KG1 (cell line): ENCODE measurements around the gene IFI35.
"Not testable (repeated sequence)": the region's sequence is repeated elsewhere in the genome, so short reads cannot be mapped to it uniquely, and the experiment has no call there.

Experiments
- DNase-seq: peaks from one replicate; lab custom pipeline; 2025; lab: John Stamatoyannopoulos, UW

Gene IFI35

GRCh38 chr17:43006639-43007551, at the start of gene IFI35:
Gene IFI35 (plus strand): TSS chr17:43006784. CDS start chr17:43006948, 164 bp downstream.
- peak; percentile 57 for DNase-seq

- peak; percentile 89 for DNase-seq
These were observed 42.2 kb upstream of the IFI35 start, which contains the start of gene AARSD1 for GRCh38 chr17:42964161-42964932. Gene AARSD1 (minus strand): TSS chr17:42964454. CDS start chr17:42964440, 14 bp downstream.

- no peak for DNase-seq
These were observed 38.7 kb upstream of the IFI35 start for GRCh38 chr17:42967925-42968324.

- DNase-seq: no peak
These were observed 37.5 kb upstream of the IFI35 start for GRCh38 chr17:42969001-42969581.

- DNase-seq: no peak
These were observed 35.0 kb upstream of the IFI35 start for GRCh38 chr17:42971589-42971988.

- DNase-seq: not testable (repeated sequence)
These were observed 33.3 kb upstream of the IFI35 start for GRCh38 chr17:42973323-42973722.

GRCh38 chr17:42975265-42975664, 31.3 kb upstream of the IFI35 start:
- no peak for DNase-seq

GRCh38 chr17:42975701-42976100, 30.9 kb upstream of the IFI35 start:
- DNase-seq: not testable (repeated sequence)

- no peak for DNase-seq
These were observed 26.9 kb upstream of the IFI35 start, which contains the start of gene PTGES3L for GRCh38 chr17:42979511-42980273. Gene PTGES3L (minus strand): TSS chr17:42980080. CDS start chr17:42980053, 27 bp downstream.

GRCh38 chr17:42980274-42980765, 26.3 kb upstream of the IFI35 start, which contains the start of gene RUNDC1:
Gene RUNDC1 (plus strand): TSS chr17:42980565. CDS start chr17:42980577, 12 bp downstream.
- peak; percentile 83 for DNase-seq

GRCh38 chr17:42980766-42981397, 25.7 kb upstream of the IFI35 start:
- DNase-seq: no peak

GRCh38 chr17:42982266-42982665, 24.3 kb upstream of the IFI35 start:
- no peak for DNase-seq

GRCh38 chr17:42985225-42985624, 21.4 kb upstream of the IFI35 start:
- peak; percentile 44 for DNase-seq

GRCh38 chr17:42989141-42989540, 17.4 kb upstream of the IFI35 start:
- DNase-seq: no peak

- no peak for DNase-seq
These were observed 16.6 kb upstream of the IFI35 start for GRCh38 chr17:42989726-42990652.

- DNase-seq: no peak
These were observed 15.1 kb upstream of the IFI35 start for GRCh38 chr17:42991471-42991870.

GRCh38 chr17:42992872-42993271, 13.7 kb upstream of the IFI35 start:
- DNase-seq: no peak

GRCh38 chr17:42993913-42994312, 12.7 kb upstream of the IFI35 start:
- DNase-seq: not testable (repeated sequence)

GRCh38 chr17:42997390-42997983, 9.1 kb upstream of the IFI35 start:
- no peak for DNase-seq
